ENCODE data around the gene RELT.

RELT gene

DNA sequence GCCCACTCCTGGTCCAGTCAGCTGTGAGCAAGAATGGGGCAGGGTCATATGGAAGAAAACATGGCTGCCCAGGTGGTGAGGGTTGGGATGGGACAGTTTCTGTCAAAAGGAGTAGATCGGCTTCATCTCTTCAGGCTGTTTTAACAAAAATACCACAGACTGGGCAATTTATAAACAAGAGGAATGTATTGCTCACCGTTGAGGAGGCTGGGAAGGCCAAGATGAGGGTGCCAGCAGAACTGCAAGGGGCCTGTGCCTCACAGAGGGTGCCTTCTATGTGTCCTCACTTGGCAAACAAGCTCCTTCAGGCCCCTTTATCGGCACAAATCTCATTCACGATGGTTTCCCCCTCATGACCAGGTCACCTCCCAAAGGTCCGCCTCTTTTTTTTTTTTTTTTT, 18.1 kb upstream of the RELT start:
- no peak overlapping the region for H3K9ac ChIP-seq (ENCODE audit: low read length)
- no peaks in the 10 kb centered on the region for H3F3A ChIP-seq (ENCODE audit: insufficient read depth, low read length)
- H3K4me3 ChIP-seq (ENCODE audit: low read depth, low read length, poor library complexity, severe bottlenecking) = no peak overlapping the region
- TF ChIP-seq CTCF (IDR thresholded peaks at IDR 0.05; ENCODE audit: low read length) (no peak), EZH2 (IDR thresholded peaks at IDR 0.05; ENCODE audit: borderline replicate concordance, low read length) (no peak)
- H3K9me3 ChIP-seq (ENCODE audit: low read length) = no peaks in the 10 kb centered on the region
- no peaks in the 10 kb centered on the region for H3K79me2 ChIP-seq (ENCODE audit: insufficient read depth, low read length)
- H2AFZ ChIP-seq (ENCODE audit: low read length) = no peak overlapping the region
- no peak overlapping the region for H3K27ac ChIP-seq (ENCODE audit: low read depth, low read length, poor library complexity, severe bottlenecking)
- no peaks in the 10 kb centered on the region for H3K36me3 ChIP-seq (ENCODE audit: insufficient read depth, low read length)
- H3K27me3 ChIP-seq (ENCODE audit: insufficient read depth, low read length) = no peaks in the 10 kb centered on the region
- no peaks in the 10 kb centered on the region for H3K9me2 ChIP-seq (ENCODE audit: low read depth, low read length)
- no peaks in the 10 kb centered on the region for H4K20me1 ChIP-seq (ENCODE audit: insufficient read depth, low read length)
- H3K4me1 ChIP-seq (ENCODE audit: insufficient read depth, low read length, severe bottlenecking) = peaks cover 4% of the 10 kb centered on the region
- no peak overlapping the region for H3K4me2 ChIP-seq (ENCODE audit: low read length)

GRCh38 chr11:73359341-73359740, 16.9 kb upstream of the RELT start:
- Histone ChIP-seq H3K27me3 (ENCODE audit: insufficient read depth, low read length) (no peaks in the 10 kb centered on the region), H3K79me2 (ENCODE audit: insufficient read depth, low read length) (no peaks in the 10 kb centered on the region), H3K9me2 (ENCODE audit: low read depth, low read length) (no peaks in the 10 kb centered on the region), H4K20me1 (ENCODE audit: insufficient read depth, low read length) (no peaks in the 10 kb centered on the region), H3K36me3 (ENCODE audit: insufficient read depth, low read length) (no peaks in the 10 kb centered on the region), H3F3A (ENCODE audit: insufficient read depth, low read length) (no peaks in the 10 kb centered on the region), H3K4me3 (ENCODE audit: low read depth, low read length, poor library complexity, severe bottlenecking) (no peak overlapping the region), H3K27ac (ENCODE audit: low read depth, low read length, poor library complexity, severe bottlenecking) (no peak overlapping the region), H2AFZ (ENCODE audit: low read length) (no peak overlapping the region), H3K9ac (ENCODE audit: low read length) (no peak overlapping the region), H3K4me1 (ENCODE audit: insufficient read depth, low read length, severe bottlenecking) (peaks cover 4% of the 10 kb centered on the region), H3K4me2 (ENCODE audit: low read length) (no peak overlapping the region), H3K9me3 (ENCODE audit: low read length) (no peaks in the 10 kb centered on the region)
- TF ChIP-seq EZH2 (IDR thresholded peaks at IDR 0.05; ENCODE audit: borderline replicate concordance, low read length) (no peak), CTCF (IDR thresholded peaks at IDR 0.05; ENCODE audit: low read length) (no peak)

GRCh38 chr11:73359930-73360742, 16.1 kb upstream of the RELT start:
- Histone ChIP-seq H2AFZ (ENCODE audit: low read length) (no peak overlapping the region), H4K20me1 (ENCODE audit: insufficient read depth, low read length) (no peaks in the 10 kb centered on the region), H3K9ac (ENCODE audit: low read length) (no peak overlapping the region), H3F3A (ENCODE audit: insufficient read depth, low read length) (no peaks in the 10 kb centered on the region), H3K9me3 (ENCODE audit: low read length) (no peaks in the 10 kb centered on the region), H3K9me2 (ENCODE audit: low read depth, low read length) (no peaks in the 10 kb centered on the region), H3K4me1 (ENCODE audit: insufficient read depth, low read length, severe bottlenecking) (peaks cover 4% of the 10 kb centered on the region), H3K36me3 (ENCODE audit: insufficient read depth, low read length) (no peaks in the 10 kb centered on the region), H3K27ac (ENCODE audit: low read depth, low read length, poor library complexity, severe bottlenecking) (no peak overlapping the region), H3K4me2 (ENCODE audit: low read length) (no peak overlapping the region), H3K79me2 (ENCODE audit: insufficient read depth, low read length) (no peaks in the 10 kb centered on the region), H3K27me3 (ENCODE audit: insufficient read depth, low read length) (no peaks in the 10 kb centered on the region), H3K4me3 (ENCODE audit: low read depth, low read length, poor library complexity, severe bottlenecking) (no peak overlapping the region)
- TF ChIP-seq EZH2 (IDR thresholded peaks at IDR 0.05; ENCODE audit: borderline replicate concordance, low read length) (no peak), CTCF (IDR thresholded peaks at IDR 0.05; ENCODE audit: low read length) (peak; percentile 51; the same call in 1 of the 2 replicates)
